H4 (cell line): Measurements from ENCODE around the gene PJA2. TPM values are rescaled to one million over a fixed set of nuclear protein-coding genes. Genes with fewer than 3 reads are reported as not detected.
A peak's percentile ranks its signal among the peaks of the same experiment; 100 is the strongest.

Source experiments
- DNase-seq: peaks from one replicate; pipeline ENCODE4 v3.0.0-alpha.2; 2015; ENCODE audit warnings: low spot score
- total RNA-seq: library from RNA; depleted of rRNA; stranded (reverse); fragments of >200 nt; shearing (Covaris generic); gene quantifications from 2 replicates; pipeline ENCODE4 v1.2.3, GENCODE V29; 2014

PJA2 gene
- total RNA-seq, 1 experiment from 2014 or later, result 44.2 TPM

- peak; percentile 82 for DNase-seq
These were observed 557 bp downstream of the PJA2 start for GRCh38 chr5:109408991-109409843.

DNA sequence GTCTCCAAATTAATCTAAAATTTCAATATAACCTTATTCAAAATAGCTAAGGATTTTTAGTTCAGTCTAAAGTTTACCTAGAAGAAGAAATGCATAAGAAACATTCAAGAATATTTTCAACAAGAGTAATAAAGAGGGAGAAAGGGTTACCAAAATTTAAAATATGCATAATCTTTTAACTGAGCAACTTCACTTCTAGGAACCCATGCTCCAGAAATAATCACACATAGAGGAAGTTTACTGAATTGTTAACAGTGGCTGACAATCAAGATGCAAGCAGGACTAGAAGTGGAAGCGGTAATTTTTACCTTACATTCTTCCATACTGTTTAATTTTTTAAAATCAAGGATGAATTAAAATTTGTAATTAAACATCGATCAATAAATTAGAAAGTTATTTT, 1.9 kb downstream of the PJA2 start:
- no peak for DNase-seq

DNA sequence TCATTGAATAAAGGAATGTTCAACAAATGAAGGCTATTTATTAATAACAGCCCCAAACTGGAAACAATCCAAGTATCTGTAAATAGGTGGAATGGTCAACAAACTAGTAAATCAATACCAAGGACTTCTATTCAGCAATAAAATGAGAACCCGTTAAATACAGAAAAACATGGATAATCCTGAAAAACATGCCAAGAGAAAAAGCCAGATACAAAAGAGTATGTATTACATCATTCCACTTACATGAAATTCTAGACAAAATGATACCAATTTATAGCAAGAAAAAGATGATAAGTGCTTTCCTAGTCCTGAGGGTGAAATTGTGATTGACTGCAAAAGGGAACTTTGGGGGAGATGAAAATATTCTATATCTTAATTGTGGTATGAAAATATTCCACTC, 3.1 kb downstream of the PJA2 start:
- no peak for DNase-seq

- DNase-seq, result no peak
These were observed 5.3 kb downstream of the PJA2 start for GRCh38 chr5:109404428-109404960.

DNA sequence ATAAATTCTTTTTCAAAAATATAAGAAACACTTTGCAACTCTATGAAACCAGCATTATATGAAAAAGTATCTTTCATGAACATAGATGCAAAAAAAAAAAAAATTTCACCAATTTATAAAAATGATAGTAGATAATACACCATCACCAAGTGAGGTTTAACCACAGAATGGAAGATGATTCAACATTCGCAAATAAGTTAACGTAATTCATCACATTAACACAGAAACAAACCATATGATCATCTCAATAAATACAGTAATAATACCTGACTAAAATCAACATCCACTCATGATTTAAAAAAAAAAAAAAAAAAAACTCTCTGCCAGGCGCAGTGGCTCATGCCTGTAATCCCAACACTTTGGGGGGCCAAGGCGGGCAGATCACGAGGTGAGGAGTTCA, 6.3 kb downstream of the PJA2 start:
- no peak for DNase-seq

DNA sequence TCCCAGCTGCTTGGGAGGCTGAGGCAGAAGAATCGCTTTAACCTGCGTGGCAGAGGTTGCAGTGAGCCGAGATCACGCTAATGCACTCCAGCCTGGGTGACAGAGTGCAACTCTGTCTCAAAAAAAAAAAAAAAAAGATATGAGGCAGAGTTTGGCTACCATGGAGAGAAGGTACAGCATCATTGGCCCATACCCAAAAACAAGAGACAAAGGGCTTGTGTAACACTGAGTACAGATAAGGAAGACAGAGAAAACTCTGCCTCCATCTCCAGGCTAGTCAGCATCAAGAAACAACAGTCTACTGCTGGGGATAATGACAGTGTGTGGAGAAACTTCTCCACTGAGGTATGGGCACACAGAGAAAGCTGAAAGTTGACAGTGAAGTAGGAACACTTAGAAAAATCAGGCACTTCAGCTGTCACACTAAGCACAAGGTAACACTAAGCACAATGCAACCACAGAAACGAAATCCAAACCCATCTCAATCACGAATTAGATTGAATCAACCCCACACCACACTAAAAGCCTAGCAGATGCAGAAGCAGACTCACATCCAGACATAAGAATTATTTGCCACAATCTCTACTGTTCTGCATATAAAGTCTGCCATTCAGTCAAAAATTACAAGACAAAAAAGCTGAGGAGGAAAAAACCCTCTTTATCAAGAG, 10.5 kb downstream of the PJA2 start:
- no peak for DNase-seq

GRCh38 chr5:109396965-109397364, 12.8 kb downstream of the PJA2 start:
- no peak for DNase-seq

DNA sequence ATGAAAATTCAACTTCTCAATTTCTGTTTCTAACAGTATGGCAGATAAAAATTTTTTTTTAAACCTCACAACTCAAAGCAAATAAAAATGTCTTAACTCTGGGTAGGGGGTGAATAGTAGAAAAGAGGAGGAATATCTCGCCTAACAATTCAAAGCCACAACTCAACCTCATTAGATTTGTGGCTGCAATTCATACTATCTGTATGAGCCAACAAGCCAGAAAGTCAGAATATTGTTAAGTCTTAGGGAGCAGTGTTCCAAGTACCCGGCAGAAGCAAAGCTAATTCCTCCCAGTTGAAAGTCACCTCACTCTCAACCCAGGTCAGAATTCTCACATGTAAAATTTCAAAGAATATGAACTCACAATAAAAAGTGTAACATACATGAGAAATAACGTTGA, 15.0 kb downstream of the PJA2 start:
- DNase-seq, result no peak

GRCh38 chr5:109390188-109390587, 19.6 kb downstream of the PJA2 start:
- DNase-seq, result no peak

DNA sequence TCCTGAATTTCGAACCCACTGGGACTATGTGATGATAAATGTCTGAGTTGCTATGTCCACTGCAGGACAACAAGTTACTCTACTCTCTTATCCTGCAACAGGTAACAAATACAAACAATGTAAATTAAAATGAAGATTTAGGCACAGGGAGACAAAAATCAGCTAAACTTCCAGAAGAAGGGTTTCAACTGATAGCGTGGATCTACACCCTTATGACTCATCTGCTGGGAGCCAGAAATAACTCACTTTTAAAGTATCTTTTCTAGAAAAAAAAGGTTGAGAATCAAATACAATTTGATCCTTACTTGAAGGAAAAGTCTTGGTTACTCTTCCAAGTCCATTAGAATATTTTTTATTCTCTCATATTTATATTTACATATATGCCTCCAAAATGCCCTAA, 21.4 kb downstream of the PJA2 start:
- DNase-seq, result no peak

DNA sequence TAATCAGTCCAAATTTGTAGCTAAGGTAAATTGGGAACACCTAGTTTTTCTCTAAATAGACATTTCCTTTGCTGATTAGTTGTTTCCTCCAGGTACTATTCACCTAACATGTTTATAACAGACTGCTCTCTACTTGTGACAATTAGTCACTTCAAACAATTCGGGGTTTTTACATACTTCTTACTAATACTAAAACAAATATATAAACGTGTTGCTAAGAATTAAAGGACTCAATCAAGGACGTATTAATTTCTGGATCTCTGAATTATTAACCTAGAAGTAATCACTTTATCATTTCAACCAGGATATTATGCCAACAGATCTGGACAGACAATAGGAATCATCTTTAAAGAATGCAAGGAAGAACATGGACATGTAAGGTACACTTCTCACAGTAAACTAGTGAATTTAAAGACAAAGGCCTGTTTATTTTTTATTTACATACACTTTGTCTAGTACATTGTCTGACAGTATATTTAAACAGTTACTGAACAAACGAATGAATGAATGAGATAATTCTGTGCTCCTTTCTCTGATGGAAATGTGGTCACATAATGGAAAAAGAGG, 22.3 kb downstream of the PJA2 start:
- no peak for DNase-seq

DNA sequence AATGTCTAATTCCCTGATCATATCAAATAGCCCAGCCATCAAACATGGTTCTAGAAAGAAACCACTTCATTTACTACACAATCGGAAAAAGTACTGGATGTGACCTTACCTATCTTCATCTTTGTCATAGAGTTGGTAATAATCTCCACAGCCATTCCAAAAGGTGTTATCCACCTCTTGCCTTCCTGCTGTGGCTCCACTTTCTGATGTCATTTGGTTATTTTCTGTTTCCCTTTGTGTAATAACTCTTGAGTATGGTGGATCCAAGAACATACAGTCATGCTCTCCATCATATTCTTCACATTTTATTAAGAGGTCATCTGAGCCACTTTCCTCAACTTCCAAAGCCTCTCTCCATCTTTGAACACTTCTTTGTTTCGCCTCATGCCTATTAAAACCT, 31.7 kb downstream of the PJA2 start:
- no peak for DNase-seq

DNA sequence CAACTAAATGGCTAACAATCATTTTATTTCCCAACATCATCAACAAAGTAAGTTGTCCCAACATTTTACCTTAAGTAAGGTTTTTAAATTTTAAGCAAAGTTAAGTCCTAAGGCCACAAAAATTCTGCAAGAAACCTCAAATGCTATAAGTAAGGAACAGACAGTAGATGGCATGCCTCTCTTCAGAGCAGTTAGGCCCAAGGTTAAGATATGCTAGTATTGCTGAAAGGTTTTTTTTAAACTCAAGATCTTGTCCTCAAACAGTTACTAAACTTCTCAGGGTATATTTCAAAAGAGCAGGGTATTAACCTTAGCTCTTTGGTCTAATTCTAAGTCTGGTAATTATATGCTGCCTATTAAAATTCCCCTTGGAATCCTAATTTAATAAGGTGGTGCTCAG, 35.1 kb downstream of the PJA2 start:
- DNase-seq, result no peak

DNA sequence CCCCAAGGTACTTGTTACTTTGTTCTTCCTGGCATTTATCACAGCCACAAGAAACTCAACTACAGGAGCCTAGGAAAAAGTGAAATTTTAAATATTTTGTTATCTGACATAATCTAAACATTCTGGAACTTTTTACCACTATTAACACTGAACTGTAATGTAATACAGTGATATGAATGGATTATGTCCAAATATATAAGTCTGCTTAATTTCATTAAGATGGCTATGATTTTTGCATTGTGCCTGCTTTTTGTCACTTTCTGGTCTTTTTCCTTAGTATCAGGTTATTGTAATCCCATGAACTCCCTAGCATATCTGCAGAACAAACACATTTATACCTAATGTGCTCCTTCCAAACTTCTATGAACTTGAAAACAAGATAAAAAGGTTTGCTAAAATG, 35.8 kb downstream of the PJA2 start:
- DNase-seq, result no peak

DNA sequence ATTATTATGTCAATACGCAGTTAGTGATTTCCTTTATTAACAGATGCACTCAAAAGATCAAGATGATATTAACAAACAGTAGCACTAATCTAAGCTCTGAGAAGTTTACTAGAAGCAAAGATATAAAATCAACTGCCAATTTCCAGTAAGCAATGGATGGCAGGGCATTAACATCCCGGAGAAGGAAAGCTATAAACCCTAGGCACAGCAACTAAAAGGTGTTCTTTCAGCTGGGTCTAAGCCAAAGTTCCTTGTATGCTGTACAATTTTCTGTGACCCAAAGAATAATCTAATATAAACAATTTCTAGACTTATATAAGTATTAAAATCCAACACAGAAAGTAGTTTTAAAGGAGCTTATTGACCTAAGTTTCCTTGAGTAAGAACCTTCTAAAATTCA, 39.4 kb downstream of the PJA2 start:
- DNase-seq, result no peak

DNA sequence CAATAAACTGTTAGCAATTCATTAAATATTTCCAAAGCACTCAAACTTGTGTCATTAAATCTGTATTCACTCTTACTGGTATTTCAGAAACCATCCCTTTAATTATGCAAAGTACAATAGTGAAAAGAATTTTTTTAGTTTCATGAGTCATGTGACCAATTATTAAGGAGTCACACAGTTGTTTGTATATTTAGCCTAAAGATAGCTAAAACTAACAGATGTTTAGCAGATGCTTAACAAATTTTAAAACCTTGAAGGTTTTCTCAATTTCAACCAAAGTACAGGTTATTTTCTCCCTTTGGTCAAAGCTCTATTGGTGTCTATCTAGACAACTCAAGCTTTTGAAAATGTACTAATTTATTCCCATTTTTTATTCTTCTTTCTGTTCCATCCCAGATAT, 44.1 kb downstream of the PJA2 start:
- no peak for DNase-seq

DNA sequence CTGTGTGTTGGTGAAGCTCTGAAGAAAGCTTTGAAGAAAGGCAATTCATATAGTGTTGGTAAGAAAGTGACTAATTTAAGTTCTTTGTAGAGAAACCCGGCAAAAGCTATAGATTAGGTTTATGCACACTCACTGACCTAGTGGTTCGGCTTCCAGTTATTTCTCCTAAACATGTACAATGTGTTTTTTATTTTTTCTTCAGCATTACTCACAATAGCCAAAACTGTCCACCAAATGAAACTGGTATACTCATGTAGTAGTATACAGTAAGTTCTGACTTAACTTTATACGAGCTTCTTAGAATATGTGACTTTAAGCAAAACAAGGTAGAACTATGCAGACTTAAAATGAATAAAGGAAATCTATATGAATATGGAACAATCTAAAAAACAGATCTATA, 44.8 kb downstream of the PJA2 start:
- DNase-seq, result no peak

DNA sequence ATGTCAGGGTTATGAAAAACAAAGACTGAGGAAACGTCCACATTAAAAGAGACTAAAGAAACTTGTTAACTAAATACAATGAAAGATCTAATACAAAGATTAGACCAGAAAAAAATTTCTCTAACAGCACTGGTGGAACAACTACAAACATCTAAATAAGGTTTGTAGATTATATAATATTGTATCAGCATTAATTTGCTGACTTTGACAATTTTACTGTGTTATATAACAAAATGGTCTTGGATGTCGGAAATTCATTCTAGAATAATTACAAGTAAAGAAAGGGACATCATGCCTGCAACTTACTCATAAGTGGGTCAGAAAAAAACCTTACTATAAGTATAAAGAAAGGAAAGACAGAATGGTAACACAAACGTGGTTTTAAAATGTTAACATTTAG, 50.1 kb downstream of the PJA2 start:
- DNase-seq, result no peak

GRCh38 chr5:109357807-109358206, 52.0 kb downstream of the PJA2 start:
- DNase-seq, result no peak

- no peak for DNase-seq
These were observed 55.0 kb downstream of the PJA2 start for GRCh38 chr5:109354761-109355160.

- no peak for DNase-seq
These were observed 57.5 kb downstream of the PJA2 start for GRCh38 chr5:109351988-109352864.
